ENCODE measurements around the gene FAM237B. TPM values are rescaled to one million over a fixed set of nuclear protein-coding genes. Genes with fewer than 3 reads are reported as not detected.

Gene FAM237B
- total RNA-seq, 2 donors from 2014 or later = not detected

- Histone ChIP-seq H3K9me3 (no peaks in the 10 kb centered on the region), H3K4me1 (peaks cover 13% of the 10 kb centered on the region), H3K27me3 (no peaks in the 10 kb centered on the region), H3K27ac (peak overlapping the region in 2 of 4 donors; percentile 19 to 32), H3K36me3 (replicated peaks in 1 of 2; ENCODE audit: insufficient read depth in 1 of 2, low read depth in 2 of 2) (no peaks in the 10 kb centered on the region), H3K4me3 (no peak overlapping the region)
- 14 to 19% methylated on average over 5 of the region's 5 CpGs for WGBS, 2 donors
- intact Hi-C loops (cut with DNase I) = no loop called here
- DNase-seq = no peak
- no peak for TF ChIP-seq POLR2A (IDR thresholded peaks at IDR 0.05)
- TF ChIP-seq, protein P1, sequence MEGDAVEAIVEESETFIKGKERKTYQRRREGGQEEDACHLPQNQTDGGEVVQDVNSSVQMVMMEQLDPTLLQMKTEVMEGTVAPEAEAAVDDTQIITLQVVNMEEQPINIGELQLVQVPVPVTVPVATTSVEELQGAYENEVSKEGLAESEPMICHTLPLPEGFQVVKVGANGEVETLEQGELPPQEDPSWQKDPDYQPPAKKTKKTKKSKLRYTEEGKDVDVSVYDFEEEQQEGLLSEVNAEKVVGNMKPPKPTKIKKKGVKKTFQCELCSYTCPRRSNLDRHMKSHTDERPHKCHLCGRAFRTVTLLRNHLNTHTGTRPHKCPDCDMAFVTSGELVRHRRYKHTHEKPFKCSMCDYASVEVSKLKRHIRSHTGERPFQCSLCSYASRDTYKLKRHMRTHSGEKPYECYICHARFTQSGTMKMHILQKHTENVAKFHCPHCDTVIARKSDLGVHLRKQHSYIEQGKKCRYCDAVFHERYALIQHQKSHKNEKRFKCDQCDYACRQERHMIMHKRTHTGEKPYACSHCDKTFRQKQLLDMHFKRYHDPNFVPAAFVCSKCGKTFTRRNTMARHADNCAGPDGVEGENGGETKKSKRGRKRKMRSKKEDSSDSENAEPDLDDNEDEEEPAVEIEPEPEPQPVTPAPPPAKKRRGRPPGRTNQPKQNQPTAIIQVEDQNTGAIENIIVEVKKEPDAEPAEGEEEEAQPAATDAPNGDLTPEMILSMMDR (IDR thresholded peaks at IDR 0.05) = no peak
- peak; percentile 40 for ATAC-seq
These were observed 53.7 kb downstream of the FAM237B start for GRCh38 chr7:90267263-90267858.

DNA sequence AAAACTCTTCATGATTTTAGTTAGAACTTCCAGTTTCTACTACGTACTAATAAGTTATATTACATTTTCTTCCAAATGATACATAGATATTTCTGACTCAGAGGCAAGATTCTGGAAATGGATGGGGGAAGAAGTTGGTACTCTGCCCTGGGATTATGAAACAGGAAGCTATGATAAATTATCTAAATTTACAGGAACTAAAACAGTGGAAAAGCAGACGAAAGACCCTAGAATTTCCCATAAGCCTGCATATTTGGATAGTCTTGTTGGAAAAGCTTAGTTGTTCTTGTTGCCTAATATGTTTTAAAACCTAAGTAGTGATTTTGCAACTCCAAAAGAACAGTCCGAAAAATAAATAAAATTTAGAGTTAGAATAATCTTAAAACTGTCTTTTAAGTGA is 54.3 kb downstream of the FAM237B start:
- Histone ChIP-seq H3K36me3 (replicated peaks in 1 of 2; ENCODE audit: insufficient read depth in 1 of 2, low read depth in 2 of 2) (no peaks in the 10 kb centered on the region), H3K27me3 (no peaks in the 10 kb centered on the region), H3K27ac (peak overlapping the region in 1 of 4 donors; percentile 32), H3K4me1 (peaks cover 13% of the 10 kb centered on the region), H3K4me3 (no peak overlapping the region), H3K9me3 (no peaks in the 10 kb centered on the region)
- intact Hi-C loops (cut with DNase I) = no loop called here
- WGBS, 2 donors = 39 to 49% methylated on average over 3 of the region's 3 CpGs
- ATAC-seq (peak; percentile 21), DNase-seq (no peak)
- no peak for TF ChIP-seq POLR2A (IDR thresholded peaks at IDR 0.05)
- TF ChIP-seq, protein P1 (IDR thresholded peaks at IDR 0.05) = no peak

Other genes with a start within 250 kb of the FAM237B start
- 10 to 100 TPM in 1 of 2 donors, 1 to 10 TPM in 1; 3.0 to 12.7 TPM for gene STEAP1, start 166.8 kb downstream of the FAM237B start, total RNA-seq
- gene STEAP2, start 109.6 kb downstream of the FAM237B start, total RNA-seq = 10 to 100 TPM in 1 of 2 donors, 1 to 10 TPM in 1; 9.2 to 12.7 TPM
- gene CFAP69, start 76.1 kb downstream of the FAM237B start, total RNA-seq = 10 to 100 TPM; 16.6 to 26.4 TPM
- gene GTPBP10, start 25.4 kb upstream of the FAM237B start, total RNA-seq = 10 to 100 TPM in 1 of 2 donors, 1 to 10 TPM in 1; 3.6 to 20.8 TPM
- gene CLDN12, start 82.2 kb upstream of the FAM237B start, total RNA-seq = 10 to 100 TPM; 18.1 to 25.2 TPM
- gene PTTG1IP2, start 148.3 kb upstream of the FAM237B start, total RNA-seq = not detected